HG02970 (cell line): Measurements from ENCODE around the gene SRRM4.
"Not testable (repeated sequence)": the region's sequence is repeated elsewhere in the genome, so short reads cannot be mapped to it uniquely, and the experiment has no call there.

Experiments
- ATAC-seq: cut with Tn5 transposase; IDR thresholded peaks from one replicate; pipeline ENCODE4 v1.9.1; 2021; ENCODE audit warnings: mild to moderate bottlenecking, moderate library complexity, moderate number of reproducible peaks; ENCODE audit not compliant: unreplicated experiment, low FRiP score

The SRRM4 gene

GRCh38 chr12:119104969-119105368 is 123.6 kb downstream of the SRRM4 start:
- not testable (repeated sequence) for ATAC-seq

DNA sequence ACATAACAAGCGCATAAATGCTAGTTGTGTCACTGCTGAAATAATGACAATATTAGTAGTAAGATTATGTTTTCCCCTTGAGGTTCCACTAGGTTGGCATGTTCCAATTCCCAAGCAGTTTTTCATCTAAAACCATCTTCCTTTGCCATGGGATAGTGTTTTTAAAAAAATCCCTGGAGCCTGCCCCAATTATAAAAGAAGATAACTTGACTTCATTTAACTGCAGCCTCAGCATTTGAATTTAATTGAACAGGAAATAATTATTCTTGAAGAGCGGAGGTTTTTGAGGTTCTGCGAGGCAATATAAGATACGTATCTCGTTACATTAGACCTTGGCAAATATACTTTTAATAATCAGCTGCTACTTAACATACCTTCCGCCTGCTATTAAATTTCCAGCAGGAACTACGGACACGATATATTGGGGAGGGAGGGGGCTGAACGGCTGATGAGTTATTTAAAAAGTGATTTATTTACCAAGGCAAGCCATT is 132.2 kb downstream of the SRRM4 start:
- ATAC-seq: no peak

- ATAC-seq: no peak
Measured at GRCh38 chr12:119114294-119114693, 133.0 kb downstream of the SRRM4 start.

DNA sequence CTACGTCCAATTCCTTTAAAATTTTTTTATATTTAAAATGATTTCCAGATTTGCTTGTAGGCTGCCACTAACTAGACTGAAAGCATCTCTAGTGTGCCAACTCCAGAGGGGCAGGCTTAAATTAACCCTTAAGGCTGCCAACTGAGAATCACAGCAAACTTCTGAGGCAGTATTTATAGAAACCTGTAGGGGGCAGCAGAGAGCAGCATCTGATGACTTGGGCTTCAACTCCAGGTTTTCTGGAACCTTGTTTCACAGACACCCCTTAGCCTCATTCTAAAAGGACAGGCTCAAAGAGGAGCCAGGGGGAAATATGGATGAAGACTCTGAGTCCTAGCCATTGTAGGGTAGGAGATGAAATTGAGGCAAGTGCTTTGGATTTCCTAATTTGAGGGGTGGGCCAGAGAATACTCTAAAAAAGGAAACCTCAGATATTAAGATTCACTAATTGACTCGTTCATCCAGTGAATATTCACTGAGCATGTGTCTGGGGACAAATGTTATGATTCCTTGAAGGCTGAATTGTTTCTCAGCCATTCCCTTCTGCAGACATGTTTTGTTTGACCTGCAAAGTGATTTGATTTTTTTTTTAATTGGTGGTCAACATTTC is 134.1 kb downstream of the SRRM4 start:
- ATAC-seq: no peak

DNA sequence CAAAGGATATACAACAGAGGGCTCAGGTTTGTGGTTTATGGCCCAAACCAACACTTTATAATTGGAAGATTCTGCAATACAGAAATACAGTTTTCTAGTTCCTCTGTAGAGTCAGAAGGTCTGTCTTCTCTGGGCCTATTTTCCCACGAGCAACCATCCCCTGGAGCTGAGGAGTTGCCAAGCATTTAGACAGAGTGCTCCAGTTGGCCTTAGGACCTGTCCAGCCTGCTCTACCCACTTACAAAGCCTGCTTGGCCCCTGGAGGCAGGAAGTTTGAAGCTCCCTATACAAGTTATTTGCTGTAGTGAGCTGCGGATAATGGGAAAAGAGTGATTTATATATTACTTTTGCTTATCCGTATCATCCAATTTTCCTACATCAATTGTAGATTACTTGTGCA is 136.6 kb downstream of the SRRM4 start:
- no peak for ATAC-seq

GRCh38 chr12:119118625-119119024 is 137.3 kb downstream of the SRRM4 start:
- no peak for ATAC-seq

- ATAC-seq: no peak
Measured at GRCh38 chr12:119122047-119122446, 140.7 kb downstream of the SRRM4 start.

GRCh38 chr12:119122751-119123150 is 141.4 kb downstream of the SRRM4 start:
- ATAC-seq: no peak

DNA sequence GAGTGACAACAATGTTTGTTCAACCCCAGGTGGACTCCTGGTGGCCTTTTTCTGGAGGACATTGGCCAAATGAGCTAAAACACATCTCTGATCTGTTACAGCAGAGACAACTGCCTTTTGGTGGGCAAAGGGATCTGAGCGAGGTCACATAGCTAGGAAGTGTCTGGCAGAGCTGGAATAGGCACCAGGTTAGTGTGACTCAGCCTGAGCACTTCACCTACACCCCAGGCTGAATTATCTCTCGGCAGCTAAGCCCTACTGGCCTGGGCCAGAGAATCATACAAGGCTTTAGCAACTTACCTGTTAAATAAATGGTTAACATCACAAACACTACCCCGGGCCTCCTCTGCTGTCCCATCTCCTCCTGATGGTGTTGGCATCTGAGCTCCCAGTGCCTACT is 147.2 kb downstream of the SRRM4 start:
- no peak for ATAC-seq

GRCh38 chr12:119129827-119130434 is 148.6 kb downstream of the SRRM4 start:
- no peak for ATAC-seq

- ATAC-seq: no peak
Measured at GRCh38 chr12:119130523-119130922, 149.2 kb downstream of the SRRM4 start.

DNA sequence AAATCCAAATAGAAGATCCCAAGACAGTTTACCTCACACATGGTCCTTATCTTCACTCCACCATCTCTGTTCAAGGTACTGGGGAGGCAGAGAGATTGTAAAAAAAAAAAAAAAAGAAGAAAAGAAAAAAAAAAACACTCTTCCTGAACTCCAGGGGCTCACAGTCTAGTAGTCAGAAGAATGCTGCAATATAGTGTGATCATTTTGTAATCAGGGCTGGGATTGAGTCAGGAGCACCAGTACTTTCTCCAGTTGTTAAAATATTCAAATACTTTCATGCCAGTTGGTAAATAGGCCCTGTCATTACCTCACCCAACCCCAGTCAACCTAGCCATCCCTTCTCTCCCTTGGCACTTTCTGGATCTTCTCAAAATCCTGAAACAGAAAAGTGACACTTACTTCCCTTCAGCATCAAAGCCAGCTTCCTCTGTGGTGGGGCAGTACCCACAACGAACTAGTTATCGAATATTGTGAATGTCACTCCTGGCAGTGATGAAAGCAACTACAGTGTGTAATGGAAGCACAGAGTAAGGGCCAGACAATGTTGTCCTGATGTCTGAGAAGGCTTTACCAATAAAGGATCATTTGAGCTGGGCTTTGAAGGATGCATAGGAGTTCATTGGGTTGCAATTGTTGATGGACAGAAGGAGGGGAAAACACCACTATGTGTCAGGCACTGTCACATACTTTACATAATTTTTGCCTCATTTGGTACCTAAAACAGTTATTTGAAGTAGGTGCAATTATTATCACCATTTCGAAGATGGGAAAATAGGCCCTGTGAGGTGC is 153.1 kb downstream of the SRRM4 start:
- ATAC-seq: no peak

DNA sequence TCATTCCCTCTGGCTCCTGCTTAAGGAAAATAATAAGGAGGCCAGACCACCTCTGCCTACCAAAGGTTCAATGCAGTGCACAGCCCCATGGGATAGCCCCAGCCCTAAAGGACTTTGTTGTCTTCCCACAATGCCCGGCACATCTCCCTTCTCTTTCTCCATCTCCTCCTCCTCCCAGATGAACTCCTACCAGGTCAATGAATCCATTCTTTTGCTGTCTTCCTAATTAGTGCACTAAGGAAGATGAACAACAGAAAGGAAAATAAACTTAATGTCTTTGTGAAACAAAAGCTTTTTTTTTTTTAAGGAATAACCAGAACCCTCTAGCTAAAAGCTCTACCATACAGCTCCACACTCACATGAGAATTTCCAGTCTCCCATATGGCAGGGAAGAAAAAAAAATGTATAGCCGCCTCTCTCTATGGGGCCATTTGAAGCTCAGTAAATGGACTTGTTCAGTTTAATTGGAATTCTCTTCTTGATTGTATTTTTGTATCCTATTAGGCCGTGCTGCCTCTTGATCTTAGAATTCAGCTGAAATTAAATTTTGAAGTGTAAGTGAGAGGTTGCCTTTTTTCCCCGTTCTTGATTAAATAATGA is 155.6 kb downstream of the SRRM4 start:
- ATAC-seq: no peak

GRCh38 chr12:119139448-119139847 is 158.1 kb downstream of the SRRM4 start:
- ATAC-seq: no peak

DNA sequence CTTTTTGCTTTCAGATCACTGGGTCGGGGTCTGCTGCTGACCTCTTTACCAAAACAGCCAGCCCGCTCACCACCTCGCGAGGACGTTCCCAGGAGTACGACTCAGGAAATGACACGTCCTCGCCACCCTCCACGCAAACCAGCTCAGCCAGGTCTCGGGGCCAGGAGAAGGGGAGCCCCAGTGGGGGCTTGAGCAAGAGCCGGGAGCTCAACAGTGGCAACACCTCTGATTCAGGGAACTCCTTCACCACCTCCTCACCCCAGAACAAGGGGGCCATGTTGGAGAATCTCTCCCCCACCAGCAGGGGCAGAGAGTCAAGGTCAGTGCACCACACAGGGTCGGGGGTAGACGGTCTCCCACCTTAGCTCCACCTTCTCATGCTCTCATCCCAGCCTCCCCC is 164.0 kb downstream of the SRRM4 start:
- ATAC-seq: no peak

GRCh38 chr12:119147847-119148448 is 166.6 kb downstream of the SRRM4 start:
- ATAC-seq: no peak

DNA sequence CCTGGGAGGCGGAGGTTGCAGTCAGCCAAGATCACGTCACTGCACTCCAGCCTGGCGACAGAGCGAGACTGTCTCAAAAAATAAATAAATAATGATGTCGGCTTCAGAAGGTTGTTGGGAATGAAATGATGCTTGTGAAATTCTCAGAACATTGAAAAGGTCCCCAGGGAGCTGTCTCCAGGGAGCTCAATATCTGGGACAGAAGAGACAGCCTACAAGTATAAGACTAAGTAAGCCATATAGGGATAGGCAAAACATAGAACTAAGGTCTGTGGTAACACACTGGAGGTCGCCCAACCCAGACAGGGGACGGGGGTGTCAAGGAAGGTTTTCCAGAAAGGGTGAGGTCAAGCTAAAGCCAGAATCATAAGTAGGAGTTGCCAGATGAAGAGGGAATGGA is 167.9 kb downstream of the SRRM4 start:
- no peak for ATAC-seq

DNA sequence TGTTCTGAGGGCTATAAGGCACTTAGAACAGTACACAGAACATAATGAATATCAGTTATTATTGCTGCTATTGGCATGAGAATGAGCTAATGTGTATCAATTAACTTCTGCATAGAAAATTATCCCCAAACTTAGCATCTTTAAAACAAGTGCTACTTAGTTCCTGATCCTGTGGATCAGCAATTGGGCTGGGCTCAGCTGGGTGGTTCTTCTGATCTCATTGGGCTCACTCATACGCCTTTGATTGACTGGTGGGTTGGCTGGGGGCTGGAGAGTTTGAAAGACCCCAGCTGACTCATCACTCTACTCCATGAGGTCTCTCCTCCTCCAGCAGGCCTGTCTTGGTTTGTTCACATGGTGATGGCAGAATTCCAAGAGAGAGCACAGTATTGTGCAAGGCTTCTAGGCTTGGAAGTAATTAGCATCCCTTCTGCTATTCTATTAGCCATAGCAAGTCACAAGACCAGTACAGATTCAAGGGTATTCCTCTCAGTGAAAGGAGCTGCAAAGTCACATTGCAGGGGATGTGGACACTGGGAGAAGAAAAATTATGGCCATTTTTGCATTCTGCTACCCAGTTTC is 170.2 kb downstream of the SRRM4 start:
- ATAC-seq: no peak

DNA sequence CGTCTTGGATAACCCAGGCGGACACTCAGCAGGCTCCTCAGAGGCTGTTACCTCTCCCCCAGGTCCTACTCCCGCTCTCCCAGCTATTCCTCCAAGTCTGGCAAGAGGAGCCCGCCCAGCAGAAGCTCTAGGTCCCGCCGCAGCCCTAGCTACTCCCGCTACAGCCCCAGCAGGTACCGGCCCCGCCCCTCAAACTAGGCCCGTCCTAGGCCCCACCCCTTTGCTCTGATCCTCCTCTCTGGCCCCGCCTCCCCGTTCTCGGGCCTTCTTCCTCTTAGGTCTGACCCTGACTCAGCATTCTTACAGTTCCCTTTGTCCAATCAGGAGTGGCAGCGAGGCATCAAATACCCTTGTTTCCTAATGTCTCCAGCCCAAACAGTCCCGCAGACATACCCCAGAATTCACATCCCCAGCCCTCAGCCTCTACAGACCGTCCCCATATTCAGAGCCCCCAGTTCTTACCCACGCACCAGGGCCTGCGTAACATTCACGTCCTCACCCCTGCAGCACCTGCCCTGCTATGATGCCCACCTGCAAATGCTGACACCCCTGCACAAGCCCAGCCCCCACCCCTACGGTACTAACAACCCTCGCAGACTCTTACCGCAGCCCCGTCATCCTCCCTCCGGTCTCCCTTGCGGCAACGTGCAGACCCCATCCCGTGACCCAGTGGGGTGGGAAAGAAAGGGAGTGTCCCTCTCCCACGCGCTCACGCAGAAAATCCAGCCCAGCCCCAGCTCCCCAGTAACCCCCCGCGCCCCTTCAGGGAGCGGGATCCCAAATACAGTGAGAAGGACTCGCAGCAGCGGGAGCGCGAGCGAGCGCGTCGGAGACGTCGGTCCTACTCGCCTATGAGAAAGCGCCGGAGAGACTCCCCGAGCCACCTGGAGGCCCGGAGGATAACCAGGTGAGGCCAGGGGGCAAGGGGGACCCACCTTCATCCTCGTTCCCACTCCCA is 172.4 kb downstream of the SRRM4 start:
- no peak for ATAC-seq
